Activated CD8-positive, alpha-beta memory T cell treated with anti-CD3 and anti-CD28 coated beads for 48 hours (primary cell): ENCODE measurements around the gene FLII.
"Not testable (repeated sequence)": the region's sequence is repeated elsewhere in the genome, so short reads cannot be mapped to it uniquely, and the experiment has no call there.

ENCODE experiments used
- DNase-seq, 3 experiments: peaks; one replicate each; pipeline ENCODE4 v3.0.0-alpha.2; 2020; ENCODE audit warnings: low read depth in 2 of 3, low spot score in 2 of 3

FLII gene

DNA sequence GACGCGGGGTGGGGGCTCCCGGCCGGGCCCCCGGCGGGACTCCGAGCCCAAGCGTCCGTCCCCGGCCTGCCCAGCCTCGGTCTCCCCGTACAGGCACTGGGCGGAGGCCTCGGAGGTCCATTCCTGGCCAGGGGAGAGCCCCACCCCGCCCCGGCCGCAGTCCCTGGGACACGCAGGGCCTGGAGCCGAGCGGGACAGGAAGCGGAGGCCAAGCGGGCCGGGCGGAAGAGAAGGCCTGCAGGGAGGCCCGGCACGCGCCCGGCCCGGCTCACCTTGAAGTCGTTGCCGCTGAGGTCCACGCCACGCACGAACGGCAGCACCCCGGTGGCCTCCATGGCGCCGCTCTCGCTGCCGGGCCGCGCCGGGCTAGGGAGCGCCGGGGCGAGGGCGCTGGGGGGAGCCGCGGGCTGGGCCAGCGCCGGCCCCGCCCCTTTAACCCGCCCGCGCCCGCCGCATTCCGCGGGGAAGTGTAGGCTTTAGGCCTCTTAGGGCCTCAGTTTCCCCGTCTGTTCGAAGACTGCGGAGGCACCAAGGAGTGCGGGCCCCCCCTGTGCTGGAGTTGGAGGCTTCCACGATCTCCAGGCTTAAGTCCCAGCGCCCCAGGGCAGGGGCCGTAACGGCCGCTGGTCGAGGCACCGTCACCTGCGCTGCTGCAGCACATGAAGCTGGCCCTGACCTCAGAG lies at the start of gene FLII:
Gene FLII, minus strand, starts transcription at position 383 of the 683 bp plus-strand sequence. Its CDS starts 48 bp downstream, at position 335.
- DNase-seq: peak in 2 of 3 experiments; percentile 30 to 43

DNA sequence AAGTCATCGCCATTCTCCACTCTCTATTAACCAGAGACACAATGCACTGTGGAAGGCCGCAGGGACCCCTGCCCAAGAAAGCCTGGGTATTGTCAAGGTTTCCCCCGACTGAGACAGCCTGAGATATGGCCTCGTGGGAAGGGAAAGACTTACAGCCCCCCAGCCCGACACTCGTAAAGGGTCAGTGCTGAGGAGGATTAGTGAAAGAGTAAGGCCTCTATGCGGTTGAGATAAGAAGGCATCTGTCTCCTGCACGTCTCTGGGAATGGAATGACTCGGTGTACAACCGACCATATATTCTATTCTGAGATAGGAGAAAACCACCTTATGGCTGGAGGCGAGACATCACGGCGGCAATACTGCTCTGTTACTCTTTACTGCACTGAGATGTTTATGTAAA lies 44.7 kb upstream of the FLII start:
- not testable (repeated sequence) for DNase-seq

DNA sequence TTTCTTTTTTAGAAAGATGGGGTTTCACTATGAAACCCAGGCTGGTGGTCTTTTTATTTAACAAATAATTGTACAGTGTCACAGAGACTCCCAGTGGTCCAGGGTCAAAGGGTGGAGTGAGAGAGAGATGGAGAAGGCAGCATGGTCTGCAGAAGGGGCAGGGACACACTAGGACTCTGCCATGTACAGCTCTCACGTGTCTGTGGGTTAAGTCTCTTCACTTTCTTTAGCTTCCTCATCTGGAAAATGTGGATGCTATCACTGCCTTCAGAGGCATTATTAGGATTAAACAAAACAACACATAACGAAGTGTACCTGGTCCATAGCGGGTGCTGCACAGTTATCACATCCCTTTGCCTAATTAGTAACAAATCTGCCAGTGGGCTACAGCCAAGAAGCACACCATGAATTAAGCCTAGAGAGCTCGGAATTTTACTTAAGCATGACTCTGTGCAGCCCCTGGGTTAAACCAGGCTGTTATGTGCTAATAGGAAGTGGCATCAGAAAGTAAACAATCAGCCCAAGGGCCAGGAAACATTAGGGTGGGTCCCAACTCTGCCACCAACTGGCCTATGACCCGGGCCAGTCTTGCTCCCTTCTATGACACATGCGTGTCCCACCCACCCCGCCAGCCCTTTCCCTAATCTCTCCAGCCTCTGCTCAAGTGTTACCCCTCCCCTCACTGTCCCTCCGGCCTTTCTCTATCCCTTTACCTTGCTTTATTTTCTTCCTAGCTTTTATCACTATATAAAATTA lies 42.4 kb upstream of the FLII start:
- DNase-seq: no peak

DNA sequence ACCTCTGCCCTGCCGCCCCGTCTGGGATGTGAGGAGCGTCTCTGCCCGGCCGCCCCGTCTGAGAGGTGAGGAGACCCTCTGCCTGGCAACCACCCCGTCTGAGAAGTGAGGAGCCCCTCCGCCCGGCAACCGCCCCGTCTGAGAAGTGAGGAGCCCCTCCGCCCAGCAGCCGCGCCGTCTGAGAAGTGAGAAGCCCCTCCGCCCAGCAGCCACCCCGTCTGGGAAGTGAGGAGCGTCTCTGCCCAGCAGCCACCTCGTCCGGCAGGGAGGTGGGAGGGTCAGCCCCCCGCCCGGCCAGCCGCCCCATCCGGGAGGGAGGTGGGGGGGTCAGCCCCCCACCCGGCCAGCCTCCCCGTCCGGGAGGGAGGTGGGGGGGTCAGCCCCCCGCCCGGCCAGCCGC lies 39.5 kb upstream of the FLII start:
- DNase-seq: not testable (repeated sequence)

DNA sequence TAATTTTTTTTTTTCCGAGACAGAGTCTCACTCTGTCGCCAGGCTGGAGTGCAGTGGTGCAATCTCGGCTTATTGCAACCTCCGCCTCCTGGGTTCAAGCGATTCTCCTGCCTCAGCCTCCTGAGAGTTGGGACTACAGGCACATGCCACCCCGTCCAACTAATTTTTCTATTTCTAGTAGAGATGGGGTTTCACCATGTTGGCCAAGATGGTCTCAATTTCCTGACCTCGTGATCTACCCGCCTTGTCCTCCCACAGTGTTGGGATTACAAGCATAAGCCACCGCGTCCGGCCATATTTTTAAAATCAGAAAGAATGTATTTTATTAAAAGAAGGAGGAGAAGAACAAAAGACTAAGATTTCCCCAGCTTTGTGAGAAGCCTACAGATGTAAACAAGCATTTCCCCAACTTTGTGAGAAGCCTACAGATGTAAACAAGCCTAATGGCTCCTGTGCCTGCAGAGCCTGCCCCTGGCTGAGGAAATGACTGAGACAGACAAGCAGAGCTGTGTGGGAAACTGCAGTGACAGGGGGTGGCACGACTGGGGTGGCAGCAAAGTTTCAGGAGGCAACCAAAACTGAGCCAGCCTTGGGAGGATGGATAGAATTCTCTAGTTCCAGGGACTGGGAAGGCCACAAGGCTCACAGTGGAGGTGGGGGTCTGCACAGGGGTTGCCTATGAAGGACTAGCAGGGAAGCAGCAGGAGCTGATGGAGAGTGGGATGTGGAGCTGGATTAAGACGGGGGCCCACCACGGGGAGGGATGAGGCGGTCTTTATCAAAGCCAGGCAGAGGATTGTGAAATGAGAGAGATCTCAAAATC lies 33.4 kb upstream of the FLII start:
- no peak for DNase-seq

DNA sequence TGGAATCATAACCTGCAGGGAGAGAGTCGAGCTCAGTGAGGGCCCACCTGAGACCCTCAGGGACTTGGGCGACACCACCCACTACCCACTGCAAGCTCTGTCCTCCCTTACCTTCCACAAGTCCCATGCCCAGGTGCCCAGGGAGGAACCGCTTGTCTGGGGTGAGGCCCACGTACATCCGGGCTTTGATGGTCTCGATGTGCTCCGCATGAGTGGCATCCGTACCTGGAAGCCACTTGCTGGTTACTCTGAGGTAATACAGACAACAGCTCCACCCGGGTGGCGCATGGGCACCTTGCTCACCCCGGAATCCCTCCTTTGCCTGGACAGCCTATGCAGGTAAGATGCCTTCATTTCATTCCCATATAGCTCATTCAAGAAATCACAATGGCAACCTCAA lies 26.8 kb upstream of the FLII start:
- DNase-seq: no peak

DNA sequence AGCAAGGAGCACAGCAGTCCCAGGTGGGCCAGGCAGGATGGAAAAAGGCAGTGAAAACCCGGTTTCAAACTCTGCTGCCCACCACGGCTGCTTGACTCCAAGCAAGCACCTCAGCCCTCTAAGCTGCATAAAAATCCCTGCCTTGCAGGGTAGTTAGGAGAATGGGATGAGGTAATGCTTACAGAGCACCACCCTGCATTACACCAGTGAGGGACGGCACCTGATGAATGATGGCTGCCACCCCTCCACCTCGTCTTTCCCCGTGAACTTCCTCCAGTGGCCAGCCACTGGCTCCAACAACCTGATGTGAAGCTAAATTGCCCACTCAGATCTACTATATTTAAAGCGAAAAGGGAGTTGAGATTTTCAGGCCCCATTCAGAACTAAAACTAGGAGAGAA lies 23.2 kb upstream of the FLII start:
- DNase-seq: no peak

DNA sequence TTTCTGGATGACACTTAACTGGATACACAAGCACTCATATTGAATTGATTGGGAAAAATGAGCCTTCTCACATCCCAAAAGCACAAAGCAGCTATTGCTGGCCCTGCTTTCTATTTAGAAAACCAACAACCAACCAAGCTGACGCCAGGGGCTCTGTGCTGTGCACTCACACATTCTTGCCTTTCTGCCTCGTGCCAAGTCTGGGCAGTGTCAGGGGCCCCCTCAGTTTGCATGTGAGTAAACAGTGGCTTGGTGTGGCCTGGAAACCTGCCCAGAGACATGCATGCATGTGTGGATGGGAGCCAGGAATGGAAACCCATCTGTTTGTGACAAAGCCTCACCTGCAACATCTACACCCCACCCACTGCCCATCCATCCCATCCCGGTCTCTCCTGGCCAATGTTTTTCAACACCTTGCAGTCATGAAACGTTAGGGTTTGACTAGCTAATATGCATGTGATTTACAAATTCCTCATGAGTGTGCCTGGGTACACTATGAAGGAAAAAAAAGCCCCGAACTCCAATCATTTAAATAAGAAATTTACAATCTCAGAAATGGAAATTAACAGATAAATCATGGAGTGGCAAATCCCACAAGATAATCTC lies 22.3 kb upstream of the FLII start:
- no peak for DNase-seq

DNA sequence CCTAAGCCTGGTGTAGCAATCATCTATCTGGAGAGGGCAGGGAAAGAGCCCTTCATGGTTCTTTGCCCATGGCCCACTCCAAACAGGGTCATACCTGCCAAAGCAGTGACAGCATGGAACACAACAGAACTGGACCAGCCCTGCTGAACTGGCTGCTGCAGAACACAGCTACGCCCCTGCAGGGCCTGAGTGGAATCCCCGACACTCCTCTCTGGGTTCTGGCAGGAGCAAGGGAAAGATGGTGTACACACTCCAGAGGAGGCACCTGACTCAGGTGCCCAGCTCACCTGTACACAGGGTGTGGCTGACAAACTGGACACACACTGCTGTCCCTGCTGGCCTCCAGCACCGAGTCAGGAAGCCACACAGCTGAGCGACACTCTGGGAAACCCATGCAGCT lies 21.7 kb upstream of the FLII start:
- no peak for DNase-seq

DNA sequence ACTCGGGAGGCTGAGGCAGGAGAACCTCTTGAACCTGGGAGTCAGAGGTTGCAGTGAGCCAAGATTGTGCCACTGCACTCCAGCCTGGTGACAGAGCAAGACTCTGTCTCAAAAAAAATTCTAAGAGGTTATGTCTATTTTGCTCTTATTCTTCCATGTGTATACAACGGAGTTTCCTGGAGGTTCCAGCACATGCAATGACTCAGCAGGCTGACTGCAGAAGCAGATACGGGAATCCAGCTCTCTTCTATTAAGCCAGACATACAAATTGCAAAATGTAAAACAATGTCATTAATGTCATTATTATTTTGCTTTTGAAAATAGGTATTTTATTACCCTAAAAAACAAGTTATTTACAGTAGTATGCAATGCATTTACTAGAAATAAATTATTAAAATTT lies 20.3 kb upstream of the FLII start:
- no peak for DNase-seq

DNA sequence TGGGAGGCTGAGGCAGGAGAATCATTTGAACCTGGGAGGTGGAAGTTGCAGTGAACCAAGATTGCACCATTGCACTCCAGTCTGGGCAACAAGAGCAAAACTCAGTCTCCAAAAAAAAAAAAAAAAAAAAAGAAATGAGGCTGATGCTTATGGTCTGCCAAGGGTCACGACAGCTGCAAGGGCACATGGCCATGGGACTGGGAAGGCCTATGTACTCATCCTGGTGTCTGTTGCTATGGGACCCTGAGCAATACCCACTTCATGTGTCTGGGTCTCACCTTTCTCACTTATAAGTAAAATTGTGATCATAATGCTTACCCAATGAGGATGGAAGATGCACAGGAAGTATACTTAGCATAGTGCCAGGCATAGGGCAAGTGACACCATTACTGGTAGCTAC lies 18.5 kb upstream of the FLII start:
- DNase-seq: no peak

DNA sequence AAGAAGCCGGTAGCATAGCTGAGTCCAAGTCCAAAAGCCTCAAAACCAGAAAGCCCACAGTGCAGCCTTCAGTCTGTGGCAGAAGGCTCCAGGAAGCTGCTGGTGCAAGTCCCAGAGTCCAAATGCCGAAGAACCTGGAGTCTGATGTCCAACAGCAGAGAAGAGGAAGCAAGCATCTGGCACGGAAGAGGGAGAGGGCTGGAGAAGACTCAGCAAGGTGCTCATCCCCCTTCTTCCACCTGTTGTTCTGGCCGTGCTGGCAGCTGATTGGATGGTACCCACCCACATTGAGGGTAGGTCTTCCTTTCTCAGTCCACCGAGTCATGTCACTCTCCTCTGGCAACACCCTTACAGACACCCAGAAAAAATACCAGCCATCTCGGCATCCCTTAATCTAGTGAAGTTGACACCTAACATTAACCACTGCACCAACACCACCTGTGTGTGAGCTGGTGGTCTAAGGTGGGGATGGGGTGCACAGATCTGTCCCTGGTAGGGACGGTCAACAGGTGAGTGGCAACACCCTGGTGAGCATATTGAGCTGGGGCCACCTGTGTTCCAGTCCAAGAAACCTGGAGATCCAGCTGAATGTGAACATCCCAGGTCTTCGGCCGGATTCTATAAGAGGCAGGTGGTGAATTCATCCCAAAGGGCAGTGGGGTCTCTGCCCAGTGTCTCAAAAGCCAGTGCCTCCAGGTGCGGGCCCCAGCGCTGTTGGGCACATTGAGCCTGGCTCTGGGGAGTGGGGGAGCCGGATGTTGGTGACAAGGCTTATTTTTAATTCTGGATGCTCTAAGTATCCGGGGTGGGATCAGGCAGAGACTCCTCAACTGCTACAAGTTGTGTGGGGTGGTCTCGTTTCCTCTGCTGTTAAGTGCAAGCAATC lies 11.8 kb upstream of the FLII start:
- DNase-seq: no peak

DNA sequence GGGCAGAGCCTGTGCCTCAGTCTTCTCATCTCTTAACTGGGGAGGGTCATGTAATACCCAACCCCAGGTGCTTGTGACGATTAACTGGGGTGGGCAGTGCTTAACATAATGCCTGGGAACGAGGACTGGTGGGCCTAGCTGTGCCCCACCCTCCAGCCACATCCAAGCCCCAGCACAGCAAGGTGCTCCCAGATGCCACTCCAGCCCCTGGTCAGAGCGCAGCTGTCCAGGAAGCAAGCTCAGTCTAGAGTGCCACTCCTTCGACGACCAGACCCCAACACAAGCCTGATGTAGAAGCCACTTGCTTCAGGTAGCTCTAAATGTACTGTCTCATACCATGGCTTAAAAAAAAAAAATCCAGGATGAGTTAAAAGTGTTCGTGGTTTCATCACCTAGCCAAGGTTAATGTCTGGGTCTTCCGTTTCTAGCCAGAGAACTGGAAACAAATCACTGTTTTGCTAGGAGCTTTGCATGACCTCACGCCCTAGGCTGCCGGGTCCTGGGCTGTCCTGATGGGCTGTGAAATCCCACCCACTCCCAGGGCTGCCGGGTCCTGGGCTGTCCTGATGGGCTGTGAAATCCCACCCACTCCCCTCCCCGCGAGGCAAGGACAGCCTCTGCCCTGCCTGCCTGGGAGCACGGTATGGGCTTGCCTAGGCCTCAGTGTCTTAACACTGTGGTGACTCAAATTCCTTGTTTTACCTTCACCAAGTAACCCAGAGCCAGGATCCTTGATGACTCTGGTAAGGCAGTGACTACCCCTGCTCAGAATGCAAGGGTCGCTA lies 9.6 kb upstream of the FLII start:
- DNase-seq: no peak

DNA sequence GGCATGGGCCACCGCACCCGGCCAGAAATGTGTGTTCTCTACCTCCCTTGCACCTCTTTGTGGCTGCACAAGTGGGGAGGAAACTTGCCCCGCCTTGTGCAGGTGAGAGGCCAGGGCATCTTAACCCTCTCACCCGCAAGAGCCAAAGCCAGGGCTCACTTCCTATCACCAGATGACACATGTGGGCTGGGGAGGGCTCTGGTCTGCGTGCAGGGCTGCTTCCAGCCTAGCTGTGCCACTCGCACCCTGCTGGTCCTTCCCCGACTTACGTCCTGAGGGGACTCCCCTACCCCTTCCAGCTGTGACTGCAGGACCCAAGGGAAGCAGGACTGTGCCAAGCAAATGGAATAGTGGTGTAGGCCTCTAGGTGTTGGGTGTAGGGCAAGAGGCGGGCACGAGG lies 8.8 kb upstream of the FLII start:
- DNase-seq: no peak

DNA sequence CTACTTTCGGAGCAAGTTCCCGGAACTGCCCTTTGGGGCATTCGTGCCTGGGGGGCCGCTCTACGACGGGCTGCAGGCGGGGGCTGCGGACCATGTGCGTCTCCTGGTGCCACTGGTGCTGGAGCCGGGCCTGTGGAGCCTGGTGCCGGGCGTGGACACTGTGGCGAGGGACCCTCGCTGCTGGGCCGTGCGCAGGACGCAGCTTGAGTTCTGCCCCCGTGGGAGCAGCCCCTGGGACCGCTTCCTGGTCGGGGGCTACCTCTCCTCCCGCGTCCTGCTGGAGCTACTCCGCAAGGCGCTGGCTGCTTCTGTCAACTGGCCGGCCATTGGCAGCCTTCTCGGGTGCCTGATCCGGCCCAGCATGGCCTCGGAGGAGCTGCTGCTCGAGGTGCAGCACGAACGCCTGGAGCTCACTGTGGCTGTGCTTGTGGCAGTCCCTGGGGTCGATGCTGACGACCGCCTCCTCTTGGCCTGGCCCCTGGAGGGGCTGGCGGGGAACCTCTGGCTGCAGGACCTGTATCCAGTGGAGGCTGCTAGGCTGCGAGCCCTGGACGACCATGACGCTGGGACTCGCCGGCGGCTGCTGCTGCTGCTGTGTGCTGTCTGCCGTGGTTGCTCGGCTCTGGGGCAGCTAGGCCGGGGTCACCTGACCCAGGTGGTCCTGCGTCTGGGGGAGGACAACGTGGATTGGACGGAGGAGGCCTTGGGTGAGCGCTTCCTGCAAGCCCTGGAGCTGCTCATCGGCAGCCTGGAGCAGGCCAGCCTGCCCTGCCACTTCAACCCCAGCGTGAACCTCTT lies 5.5 kb upstream of the FLII start:
- DNase-seq: no peak

DNA sequence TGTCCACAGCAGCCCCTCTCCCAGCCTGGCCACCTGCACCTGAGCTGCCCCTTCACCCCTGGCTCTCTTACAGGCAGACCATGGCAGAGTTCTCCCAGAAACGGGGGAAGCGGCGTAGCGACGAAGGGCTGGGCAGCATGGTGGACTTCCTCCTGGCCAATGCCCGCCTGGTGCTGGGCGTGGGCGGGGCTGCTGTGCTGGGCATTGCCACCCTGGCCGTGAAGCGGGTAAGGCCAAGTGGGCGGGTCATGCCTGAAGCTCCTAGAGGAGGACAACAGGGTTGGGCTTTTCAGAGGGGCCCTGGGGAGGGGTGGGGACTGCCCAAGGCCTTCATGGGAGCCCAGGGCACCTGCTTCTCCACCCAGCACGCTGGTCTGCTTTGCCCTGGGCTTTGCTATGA lies 4.1 kb upstream of the FLII start:
- no peak for DNase-seq

DNA sequence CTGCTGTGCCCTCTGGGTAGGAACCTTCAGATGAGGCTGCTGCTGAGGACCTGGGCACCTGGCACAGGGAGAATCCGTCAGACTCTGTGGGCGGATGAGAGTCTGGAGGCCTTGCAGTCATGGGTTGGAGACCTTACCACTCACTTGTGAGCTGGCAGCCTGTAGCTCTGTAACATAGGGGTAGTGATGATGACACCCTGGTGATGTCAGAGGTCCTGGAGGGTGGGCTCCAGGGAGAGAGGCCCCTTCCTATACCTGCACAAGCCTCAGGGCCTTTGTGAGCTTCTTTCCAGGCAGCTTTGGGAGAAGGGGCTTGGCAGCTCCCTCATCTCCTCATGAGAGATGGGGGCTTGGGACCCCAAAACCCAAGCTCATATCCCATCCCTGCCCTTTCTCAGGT lies 3.6 kb upstream of the FLII start:
- no peak for DNase-seq

DNA sequence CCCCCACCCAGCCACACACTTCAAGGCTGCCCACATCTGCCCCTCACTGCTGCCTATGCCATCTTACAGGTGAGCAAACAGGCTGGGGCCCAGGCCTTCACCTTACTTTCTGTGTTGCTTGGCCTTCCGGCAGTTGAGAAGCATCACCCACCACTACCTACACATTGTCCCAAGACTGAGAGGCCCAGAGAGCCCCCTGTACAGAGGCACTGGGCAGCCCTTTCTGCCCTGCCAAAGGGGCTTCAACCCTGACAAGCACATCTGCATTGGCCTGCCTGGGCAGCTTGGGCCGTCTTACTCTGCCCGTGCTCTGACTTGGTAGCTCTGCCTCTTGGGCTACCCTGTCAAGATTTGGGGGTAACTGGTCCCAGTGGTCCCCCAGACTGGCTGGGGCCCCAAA lies 3.1 kb upstream of the FLII start:
- DNase-seq: no peak

DNA sequence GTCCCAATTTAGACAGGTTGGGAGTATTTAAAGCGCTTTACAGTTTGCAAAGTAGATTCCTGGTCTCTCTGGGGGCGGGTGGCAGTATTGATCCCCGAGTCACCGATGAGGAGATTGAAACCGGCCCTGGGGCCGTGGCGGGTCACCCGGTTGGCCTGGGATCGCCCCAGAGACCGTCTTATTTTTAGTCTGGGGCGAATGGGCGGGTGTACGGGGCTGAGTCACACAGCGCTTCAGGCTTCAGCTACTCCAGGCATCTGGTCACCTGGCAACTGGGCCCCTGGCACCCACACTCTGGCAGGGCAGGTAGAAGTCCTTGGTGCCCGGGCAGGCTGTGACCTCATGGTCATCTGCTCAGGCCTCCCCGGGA lies 2.6 kb upstream of the FLII start:
- DNase-seq: peak in 1 of 3 experiments; percentile 19
